SU-DHL-6 (cell line): ENCODE data around the gene ARID5A.

Experiments used
- H2AFZ ChIP-seq: fragments of 200-600 bp; sonication (generic); 2 replicates; pipeline ENCODE4 v1.6.1; 2014; ENCODE audit warnings: low read depth, mild to moderate bottlenecking, moderate library complexity, mixed read lengths, antibody characterized with exemption, low read length; ENCODE audit not compliant: severe bottlenecking
- H3F3A ChIP-seq: fragments of 200-600 bp; shearing (Covaris generic); 2 replicates; pipeline ENCODE4 v1.6.0; 2016; ENCODE audit warnings: antibody characterized with exemption, mild to moderate bottlenecking; ENCODE audit not compliant: insufficient read depth
- H3K27ac ChIP-seq: fragments of 200-600 bp; sonication (generic); 2 replicates; pipeline ENCODE4 v1.5.1; 2016; ENCODE audit warnings: low read depth, mild to moderate bottlenecking, low read length, moderate library complexity, mixed read lengths
- H3K27me3 ChIP-seq: fragments of 200-600 bp; sonication (generic), shearing (Covaris generic); 2 replicates; pipeline ENCODE4 v1.6.0; 2014; ENCODE audit warnings: mild to moderate bottlenecking, low read length
- H3K36me3 ChIP-seq: fragments of 200-600 bp; sonication (generic); 2 replicates; pipeline ENCODE4 v1.6.1; 2014; ENCODE audit warnings: mild to moderate bottlenecking, low read length, mixed read lengths
- H3K4me2 ChIP-seq: fragments of 300-600, 200-600 bp; shearing (Covaris generic), sonication (generic); 2 replicates; pipeline ENCODE4 v1.6.0; 2014; ENCODE audit warnings: low read length, low read depth, mild to moderate bottlenecking; ENCODE audit not compliant: poor library complexity, severe bottlenecking
- H3K4me3 ChIP-seq: fragments of 200-600 bp; sonication (generic); 2 replicates; pipeline ENCODE4 v1.5.1; 2014; ENCODE audit warnings: antibody characterized with exemption, low read length, mild to moderate bottlenecking, mixed read lengths; ENCODE audit not compliant: insufficient read depth, poor library complexity, severe bottlenecking
- H3K79me2 ChIP-seq: fragments of 200-600 bp; sonication (generic); 2 replicates; pipeline ENCODE4 v1.6.1; 2014; ENCODE audit warnings: mild to moderate bottlenecking, low read length, moderate library complexity; ENCODE audit not compliant: insufficient read depth
- H3K9ac ChIP-seq: fragments of 200-600 bp; sonication (generic); 2 replicates; pipeline ENCODE4 v1.7.0; 2014; ENCODE audit warnings: mild to moderate bottlenecking, low read length
- H3K9me2 ChIP-seq: fragments of 200-600 bp; sonication (generic); replicated peaks from 2 replicates; pipeline ENCODE4 v1.6.1; 2014; ENCODE audit warnings: low read length; ENCODE audit not compliant: insufficient read depth
- H3K9me3 ChIP-seq: fragments of 200-600 bp; sonication (generic); 2 replicates; pipeline ENCODE4 v1.6.1; 2014; ENCODE audit warnings: low read length, mixed read lengths; ENCODE audit not compliant: insufficient read depth
- H4K20me1 ChIP-seq: fragments of 200-600 bp; sonication (generic); 2 replicates; pipeline ENCODE4 v1.6.1; 2014; ENCODE audit warnings: low read depth, mild to moderate bottlenecking, antibody characterized with exemption, low read length, moderate library complexity, mixed read lengths
- EZH2phosphoT487 ChIP-seq: fragments of 200-600 bp; sonication (generic), shearing (Covaris generic); conservative IDR thresholded peaks from 2 replicates; pipeline ENCODE4 v1.6.1; 2018; ENCODE audit warnings: mild to moderate bottlenecking, antibody characterized with exemption, low read length, moderate library complexity, mixed read lengths
- TF ChIP-seq, protein P1 (sequence below): fragments of 200-600 bp; sonication (generic); IDR thresholded peaks from one replicate; pipeline ENCODE4 v1.5.1; 2017; ENCODE audit warnings: antibody characterized with exemption, mild to moderate bottlenecking, low read length, moderate library complexity; ENCODE audit not compliant: insufficient read depth, poor library complexity, severe bottlenecking

Gene ARID5A

DNA sequence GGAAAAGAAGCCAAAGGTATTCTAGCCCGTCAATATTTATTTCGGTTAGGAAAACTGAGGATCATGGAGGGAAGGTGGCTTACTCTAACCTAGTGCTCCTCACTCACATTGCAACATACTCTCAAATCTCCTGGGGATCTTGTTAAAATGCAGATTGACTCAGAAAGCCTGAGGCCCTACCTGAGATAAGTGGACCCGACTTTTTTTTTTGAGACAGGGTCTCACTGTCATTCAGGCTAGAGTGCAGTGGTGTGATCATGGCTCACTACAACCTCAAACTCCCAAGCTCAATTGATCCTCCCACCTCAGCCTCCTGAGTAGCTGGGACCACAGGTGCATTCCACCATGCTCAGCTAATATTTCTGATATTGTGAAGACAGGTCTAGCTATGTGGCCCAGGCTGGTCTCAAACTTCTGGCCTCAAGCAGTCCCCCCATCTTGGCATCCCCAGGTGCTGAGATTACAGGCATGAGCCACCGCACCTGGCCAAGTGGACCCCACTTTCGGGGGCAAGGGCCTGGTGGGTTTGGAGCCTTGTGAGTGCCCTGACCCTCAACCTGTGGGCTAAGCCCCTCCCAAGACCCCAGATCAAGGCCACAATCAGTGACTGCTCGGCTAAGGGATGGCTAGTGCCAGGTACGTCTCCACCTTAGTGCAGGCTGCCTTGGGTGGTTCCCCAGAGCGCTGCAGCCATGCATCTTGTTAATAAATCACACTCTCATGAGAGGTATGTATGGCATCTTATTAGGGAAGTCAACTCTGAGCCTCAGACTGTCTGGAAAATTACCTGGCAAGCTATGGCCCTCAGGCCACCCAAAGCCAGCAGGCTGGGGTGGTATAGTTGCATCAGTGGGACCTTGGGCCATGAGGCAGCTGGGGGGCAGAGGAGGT is 30.3 kb upstream of the ARID5A start:
- Histone ChIP-seq H3K4me3 (no peak overlapping the region), H3K4me2 (no peak overlapping the region), H2AFZ (no peak overlapping the region), H3K9me3 (no peaks in the 10 kb centered on the region), H4K20me1 (no peaks in the 10 kb centered on the region), H3K27ac (no peak overlapping the region), H3K36me3 (no peaks in the 10 kb centered on the region), H3K27me3 (no peaks in the 10 kb centered on the region), H3K9ac (no peak overlapping the region), H3K79me2 (no peaks in the 10 kb centered on the region), H3F3A (no peaks in the 10 kb centered on the region), H3K9me2 (no peaks in the 10 kb centered on the region)
- TF ChIP-seq, protein P1, sequence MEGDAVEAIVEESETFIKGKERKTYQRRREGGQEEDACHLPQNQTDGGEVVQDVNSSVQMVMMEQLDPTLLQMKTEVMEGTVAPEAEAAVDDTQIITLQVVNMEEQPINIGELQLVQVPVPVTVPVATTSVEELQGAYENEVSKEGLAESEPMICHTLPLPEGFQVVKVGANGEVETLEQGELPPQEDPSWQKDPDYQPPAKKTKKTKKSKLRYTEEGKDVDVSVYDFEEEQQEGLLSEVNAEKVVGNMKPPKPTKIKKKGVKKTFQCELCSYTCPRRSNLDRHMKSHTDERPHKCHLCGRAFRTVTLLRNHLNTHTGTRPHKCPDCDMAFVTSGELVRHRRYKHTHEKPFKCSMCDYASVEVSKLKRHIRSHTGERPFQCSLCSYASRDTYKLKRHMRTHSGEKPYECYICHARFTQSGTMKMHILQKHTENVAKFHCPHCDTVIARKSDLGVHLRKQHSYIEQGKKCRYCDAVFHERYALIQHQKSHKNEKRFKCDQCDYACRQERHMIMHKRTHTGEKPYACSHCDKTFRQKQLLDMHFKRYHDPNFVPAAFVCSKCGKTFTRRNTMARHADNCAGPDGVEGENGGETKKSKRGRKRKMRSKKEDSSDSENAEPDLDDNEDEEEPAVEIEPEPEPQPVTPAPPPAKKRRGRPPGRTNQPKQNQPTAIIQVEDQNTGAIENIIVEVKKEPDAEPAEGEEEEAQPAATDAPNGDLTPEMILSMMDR: no peak
- TF ChIP-seq EZH2phosphoT487: no peak

DNA sequence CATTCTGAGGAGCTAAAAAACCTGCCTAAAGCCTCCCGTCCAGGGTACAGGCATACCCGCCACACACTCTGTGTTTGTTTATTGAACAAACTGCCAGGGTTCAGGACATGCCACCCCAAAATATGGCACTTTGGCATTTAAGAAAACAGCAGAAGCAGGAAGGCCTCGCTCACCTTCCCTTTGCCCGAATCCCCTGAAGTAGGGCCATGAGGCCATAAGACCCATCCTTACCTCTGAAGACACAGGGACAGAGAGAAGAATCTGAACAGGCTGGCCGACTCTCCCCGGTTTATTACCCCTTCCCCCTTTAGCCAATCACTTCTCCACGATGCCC is 29.7 kb upstream of the ARID5A start:
- H3K27me3 ChIP-seq: no peaks in the 10 kb centered on the region
- no peak overlapping the region for H3K4me3 ChIP-seq
- H3K27ac ChIP-seq: no peak overlapping the region
- H4K20me1 ChIP-seq: no peaks in the 10 kb centered on the region
- H2AFZ ChIP-seq: no peak overlapping the region
- no peaks in the 10 kb centered on the region for H3F3A ChIP-seq
- H3K79me2 ChIP-seq: no peaks in the 10 kb centered on the region
- no peaks in the 10 kb centered on the region for H3K36me3 ChIP-seq
- H3K9ac ChIP-seq: no peak overlapping the region
- no peak overlapping the region for H3K4me2 ChIP-seq
- no peaks in the 10 kb centered on the region for H3K9me3 ChIP-seq
- TF ChIP-seq, protein P1: no peak
- no peak for TF ChIP-seq EZH2phosphoT487
- no peaks in the 10 kb centered on the region for H3K9me2 ChIP-seq

- Histone ChIP-seq H3K36me3 (no peaks in the 10 kb centered on the region), H3K9me3 (no peaks in the 10 kb centered on the region), H3K27ac (no peak overlapping the region), H3K9me2 (no peaks in the 10 kb centered on the region), H3K4me3 (no peak overlapping the region), H3K9ac (no peak overlapping the region), H3K27me3 (no peaks in the 10 kb centered on the region), H3F3A (no peaks in the 10 kb centered on the region), H3K4me2 (peak overlapping the region; percentile 47), H3K79me2 (no peaks in the 10 kb centered on the region), H4K20me1 (no peaks in the 10 kb centered on the region), H2AFZ (peak overlapping the region; percentile 48)
- TF ChIP-seq, protein P1: peak; percentile 94
- no peak for TF ChIP-seq EZH2phosphoT487
Observed at GRCh38 chr2:96507957-96508520, 28.5 kb upstream of the ARID5A start.
